GM21825 (cell line): ENCODE measurements around the gene SMIM36.
"Not testable (repeated sequence)": the region's sequence is repeated elsewhere in the genome, so short reads cannot be mapped to it uniquely, and the experiment has no call there.

Source experiments
- ATAC-seq: cut with Tn5 transposase; IDR thresholded peaks from one replicate; pipeline ENCODE4 v1.9.1; 2021; ENCODE audit warnings: mild to moderate bottlenecking, moderate library complexity; ENCODE audit not compliant: unreplicated experiment

SMIM36 gene

DNA sequence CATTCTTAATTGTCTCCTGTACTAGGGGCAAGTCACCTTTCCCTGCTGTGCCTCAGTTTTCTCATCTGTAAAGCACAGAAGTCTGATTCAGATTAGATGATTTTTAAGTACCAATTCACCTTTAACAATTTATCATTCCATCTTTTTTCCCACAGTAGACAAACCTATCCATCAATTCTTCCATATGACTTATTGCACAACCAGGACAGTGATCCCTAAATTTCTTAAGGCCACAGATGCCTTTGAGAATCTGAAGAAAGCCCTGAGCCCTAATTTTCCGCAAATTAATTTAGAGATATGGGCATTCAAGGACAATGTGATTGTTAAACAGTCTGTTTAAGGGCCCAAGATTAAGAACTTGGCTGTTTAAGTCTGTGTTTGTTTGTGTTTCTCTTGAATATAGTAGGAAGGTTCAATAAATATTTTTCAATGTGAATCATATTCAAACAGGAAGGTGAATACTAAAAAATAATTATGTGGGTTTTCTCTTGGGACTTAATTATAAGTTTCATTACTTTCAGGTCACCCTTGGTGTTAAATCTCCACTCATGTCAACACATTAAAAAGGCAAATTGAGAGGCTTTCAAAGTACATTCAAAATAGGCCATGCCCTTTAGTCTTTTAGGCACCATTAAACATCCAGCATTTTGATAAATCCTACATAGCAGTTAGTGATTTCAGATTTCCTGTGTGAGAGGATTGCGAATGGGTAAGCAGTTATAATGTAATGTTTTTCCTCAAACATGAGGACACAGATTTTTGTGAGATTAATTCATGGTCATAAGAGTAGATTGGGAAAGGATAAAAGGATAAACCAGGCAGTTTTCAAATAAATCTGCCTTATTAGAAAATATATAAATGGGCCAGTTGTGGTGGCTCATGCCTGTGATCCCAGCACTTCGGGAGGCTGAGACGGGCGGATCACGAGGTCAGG lies 54.7 kb downstream of the SMIM36 start:
- ATAC-seq = no peak

DNA sequence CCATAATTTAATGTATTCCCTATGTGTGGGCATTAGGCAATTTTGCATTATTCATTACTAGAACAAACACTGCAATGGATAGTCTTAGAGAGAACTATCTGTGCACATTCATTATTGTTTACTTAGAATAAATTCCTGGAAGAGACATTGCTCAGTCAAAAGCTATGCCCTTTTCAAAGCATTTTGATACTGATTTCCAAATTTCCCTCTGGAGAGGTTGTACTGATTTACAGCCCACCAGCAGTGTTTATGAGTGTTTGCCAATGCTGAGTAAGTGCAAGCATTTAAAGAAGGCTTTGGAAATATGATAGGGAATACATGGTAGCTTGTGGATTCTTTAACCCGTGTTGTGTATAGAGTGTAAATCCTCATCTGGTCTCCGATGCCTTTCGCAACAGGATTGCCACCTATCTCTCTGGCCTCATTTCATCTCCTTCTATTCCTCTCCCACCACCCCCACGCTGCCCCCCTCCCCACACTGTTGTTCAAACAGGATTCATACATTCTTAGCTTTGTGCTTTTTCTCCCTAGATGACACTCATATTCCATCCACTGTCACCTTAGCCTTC lies 56.3 kb downstream of the SMIM36 start:
- ATAC-seq = no peak

DNA sequence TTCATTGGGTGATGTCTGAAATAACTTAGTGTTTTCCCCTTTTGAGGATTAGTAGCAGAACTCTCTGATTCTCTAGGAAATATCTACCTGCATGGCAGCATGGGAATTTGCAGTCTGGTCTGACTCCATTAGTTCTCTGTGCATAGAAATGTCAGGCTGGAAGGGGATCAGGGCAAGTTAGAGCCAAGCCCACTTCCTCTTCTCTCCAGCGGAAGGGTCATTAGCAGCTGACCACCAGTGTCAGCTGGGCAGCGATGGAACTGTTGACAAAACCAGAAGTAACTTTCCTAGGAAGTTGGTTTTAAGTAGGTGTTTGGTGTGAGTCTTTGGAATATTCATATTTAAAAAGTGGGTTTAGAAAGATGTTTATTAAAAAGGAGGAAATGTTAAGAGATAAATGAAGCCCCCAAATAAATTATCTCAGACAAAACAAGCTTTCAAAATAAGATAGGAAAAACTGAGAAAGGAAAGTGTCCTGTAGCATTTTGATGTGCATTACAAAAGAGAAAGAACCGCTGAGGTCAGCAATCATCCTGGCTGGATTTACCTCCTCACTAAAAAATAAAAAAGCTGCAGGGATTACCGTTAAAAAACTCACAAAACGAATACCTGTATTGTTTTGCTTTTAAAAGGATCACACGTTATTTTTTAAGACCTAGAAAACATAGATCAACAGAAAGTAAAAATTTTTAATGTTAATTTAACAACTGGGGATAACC lies 57.3 kb downstream of the SMIM36 start:
- ATAC-seq = no peak

DNA sequence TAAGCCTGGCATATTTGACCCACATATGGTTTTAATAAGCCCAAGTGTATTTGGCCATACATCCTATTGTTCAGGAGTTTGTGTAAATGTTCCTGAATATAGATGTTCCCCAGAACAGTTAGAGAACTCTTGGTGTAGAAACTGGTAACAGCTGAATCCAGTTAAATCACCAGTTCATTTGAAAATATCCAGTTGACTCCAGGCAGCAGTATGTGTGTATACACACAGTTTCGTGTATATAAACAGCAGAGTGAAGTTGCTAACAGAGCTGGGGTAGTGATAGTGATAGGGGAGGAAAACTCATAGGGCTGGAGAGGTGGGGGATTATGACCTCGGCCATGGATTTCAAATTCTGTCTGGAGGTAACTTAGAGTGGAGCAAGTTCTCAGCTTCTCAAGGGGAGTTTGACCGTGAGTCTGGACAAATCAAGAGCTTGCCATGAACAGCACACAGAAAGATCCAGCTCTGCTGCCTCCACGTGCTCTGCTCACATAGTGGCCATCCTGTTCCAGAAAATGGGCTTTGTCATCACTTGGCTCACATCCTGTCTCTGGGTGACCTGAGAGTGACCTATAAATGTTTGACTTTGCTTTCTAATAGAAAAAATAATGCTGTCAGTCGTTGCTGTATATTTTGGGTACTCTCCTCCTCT lies 59.0 kb downstream of the SMIM36 start:
- no peak for ATAC-seq

DNA sequence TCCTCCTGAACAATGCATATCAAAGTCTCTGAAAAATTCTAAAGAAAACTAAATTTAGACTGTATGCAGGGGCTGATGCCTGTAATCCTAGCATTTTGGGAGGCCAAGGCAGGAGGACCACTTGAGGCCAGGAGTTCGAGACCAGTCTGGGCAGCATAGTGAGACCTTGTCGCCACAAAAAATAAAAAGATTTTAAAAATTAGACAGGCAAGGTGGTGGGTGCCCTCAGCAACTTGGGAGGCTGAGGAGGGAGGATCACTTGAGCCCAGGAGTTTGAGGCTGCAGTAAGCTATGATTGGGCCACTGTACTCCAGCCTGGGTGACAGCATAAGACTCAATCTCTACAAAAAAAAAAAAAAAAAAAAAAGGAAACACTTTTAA lies 59.5 kb downstream of the SMIM36 start:
- no peak for ATAC-seq

DNA sequence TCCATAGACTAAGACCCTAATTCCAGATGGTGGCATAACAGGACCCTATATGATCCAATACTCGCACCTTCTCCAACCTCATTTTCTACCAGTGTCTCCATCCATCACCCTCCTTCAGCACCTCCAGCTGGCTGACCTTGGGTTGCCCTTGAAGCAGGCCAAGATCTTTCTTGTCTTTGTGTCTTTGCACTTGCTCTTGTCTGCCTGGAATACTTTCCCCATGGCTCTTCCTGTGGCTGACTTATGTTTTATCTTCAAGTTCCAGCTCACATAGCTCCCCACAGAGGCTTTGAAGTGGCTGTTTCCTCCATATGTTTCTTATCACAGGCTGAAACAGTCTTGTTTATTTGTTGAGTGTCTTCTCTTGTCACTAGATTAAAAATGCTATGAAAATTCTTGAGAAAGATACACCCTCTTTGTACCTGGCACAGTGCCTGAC lies 60.0 kb downstream of the SMIM36 start:
- no peak for ATAC-seq

DNA sequence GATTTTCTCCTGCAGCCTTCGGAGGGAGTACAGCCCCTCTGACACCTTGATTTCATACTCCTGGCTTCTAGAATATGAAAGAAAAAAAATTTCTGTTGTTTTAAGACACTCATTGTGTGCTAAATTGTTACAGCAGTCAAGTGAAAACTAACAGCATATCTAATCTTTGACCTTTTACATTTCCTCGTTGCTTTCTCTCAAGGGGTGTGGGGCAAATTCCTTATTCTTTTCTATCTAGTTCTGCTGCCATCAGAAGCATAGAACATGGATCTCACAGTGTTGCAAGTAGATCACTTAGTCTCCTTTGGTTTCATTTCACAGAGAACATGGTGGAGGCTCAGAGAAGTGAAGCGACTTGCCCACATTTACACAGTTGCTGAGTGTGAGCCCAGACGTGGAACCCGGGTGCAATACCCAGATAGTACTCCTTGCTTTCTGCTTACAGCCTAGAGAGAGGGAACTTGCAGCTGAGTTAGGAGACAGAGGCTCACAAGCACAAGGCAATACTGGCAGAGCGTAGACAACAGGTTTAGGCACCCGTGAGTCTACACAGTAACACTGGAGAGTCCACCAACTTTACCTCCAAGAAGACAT lies 60.9 kb downstream of the SMIM36 start:
- no peak for ATAC-seq

DNA sequence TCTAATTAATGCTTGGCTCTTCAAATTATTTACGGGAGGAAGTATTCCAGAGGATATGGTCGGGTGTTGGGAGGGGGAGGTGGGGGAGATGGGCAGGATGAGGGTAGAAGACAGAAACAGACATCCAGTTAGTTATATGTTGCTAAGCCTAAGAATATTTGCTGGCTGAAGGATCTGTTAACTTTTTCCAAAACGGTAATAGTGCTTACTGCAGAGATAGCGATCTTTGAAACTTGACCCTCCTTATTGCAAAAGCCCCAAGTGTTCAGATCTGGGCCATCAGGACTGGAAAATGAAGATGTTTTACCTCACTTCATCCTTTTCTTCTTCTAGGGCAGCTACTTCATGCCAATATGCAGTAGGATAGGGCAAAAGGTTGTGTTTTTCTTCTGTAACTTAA lies 62.6 kb downstream of the SMIM36 start:
- ATAC-seq = no peak

DNA sequence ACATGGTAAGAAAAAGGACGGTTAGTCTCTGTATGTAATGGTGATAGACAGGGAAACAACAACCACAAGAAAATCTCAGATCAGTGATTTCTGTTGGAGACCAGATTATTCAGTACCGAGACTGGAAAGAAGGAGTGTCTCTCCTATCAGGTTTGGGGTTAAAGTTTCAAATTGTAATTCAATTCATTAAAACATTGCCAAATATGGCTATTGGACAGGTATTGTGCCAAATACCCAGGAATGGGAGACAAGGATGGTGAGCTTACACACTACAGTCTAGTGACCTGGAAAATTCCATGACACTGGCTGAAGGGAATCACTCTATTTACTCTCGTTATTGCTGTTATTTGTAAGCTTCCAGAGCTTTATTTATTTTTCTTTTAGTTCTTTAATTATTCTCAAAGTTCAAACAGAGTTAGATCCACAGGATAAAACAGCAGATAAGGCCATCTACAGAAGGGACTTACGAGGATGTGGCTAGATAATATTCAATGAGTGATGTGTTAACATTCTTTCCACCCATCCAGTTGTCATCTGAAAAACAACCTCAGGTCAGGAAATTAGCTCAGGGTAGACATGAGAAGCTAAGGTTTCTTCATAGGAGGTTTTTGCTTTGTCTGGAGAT lies 64.6 kb downstream of the SMIM36 start:
- no peak for ATAC-seq

DNA sequence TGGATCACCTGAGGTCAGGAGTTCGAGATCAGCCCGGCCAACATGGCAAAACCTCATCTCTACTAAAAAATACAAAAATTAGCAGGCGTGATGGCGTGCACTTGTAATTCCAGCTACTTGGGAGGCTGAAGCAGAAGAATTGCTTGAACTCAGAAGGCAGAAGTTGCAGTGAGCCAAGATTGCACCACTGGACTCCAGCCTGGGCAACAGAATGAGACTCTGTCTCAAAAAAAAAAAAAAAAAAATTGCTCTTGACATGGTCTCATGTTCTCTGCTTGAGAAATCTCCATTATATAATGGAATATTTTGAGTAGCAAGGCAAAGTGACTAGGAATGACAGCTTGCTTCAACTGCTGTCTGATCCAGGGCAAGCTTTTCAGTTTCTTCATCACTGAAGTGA lies 65.2 kb downstream of the SMIM36 start:
- ATAC-seq = not testable (repeated sequence)

DNA sequence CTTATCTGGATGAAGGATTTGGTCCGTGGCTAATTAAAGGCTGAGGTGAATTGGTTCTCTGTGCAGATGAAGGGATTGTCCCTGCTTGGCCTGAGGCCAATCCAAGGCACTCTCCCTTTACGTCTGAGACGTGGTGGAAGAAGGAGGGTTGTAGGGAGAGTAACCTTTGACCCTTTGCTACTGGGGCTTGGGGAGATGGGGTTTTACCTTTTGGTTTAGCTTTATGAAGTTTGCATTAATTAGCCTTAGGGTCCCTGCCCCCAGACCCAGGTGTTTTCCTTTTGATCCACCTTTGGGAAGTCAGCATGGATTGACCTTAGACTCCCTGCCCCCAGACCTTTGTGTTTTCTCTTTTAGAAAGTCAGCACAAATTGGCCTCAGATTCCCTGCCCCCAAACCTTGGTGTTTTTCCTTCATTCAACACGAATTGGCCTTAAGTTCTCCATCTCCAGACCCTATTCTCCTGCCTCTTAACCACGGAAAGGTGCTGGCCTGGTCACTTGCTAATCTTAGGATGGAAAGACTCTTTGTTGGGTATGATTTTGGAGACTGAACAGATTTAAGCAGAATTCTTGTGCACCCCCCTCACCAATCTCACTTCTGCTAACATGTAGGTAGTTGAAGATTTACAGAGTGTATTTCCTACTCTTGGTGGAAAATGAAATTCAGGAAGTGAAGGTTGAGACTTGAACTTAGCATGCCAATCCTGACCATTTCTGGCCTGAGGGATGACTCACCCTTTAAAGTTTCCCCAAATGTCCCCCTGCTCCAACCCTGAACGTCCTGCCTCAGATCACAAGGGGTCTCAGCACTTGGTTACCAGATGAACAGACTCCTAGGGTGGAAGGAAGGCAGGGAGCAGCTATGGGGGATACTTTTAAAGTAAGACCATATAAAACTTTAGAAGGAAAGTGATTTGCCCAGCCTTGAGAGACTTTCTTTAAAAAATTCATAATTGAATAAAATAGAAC lies 66.5 kb downstream of the SMIM36 start:
- ATAC-seq = peak; percentile 76

DNA sequence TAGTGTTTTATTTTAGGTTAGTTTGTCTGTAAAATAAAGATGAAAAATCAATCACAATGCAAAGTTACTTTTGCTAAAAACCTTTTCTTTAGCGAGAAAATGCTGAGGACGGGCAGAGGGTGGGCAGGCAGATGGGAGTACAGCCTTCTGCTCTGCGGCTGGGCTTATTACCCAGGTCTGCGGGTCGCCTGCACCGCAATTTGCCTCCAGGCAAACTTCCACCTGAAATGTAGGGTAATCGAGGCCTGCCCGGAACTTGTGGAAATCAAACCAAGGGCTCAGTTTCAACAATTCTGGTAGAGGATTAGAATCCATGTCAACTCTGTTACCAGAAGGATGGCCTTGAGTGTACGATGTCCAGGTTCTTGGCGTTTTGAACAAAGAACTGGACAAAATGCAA lies 67.3 kb downstream of the SMIM36 start:
- ATAC-seq = no peak

DNA sequence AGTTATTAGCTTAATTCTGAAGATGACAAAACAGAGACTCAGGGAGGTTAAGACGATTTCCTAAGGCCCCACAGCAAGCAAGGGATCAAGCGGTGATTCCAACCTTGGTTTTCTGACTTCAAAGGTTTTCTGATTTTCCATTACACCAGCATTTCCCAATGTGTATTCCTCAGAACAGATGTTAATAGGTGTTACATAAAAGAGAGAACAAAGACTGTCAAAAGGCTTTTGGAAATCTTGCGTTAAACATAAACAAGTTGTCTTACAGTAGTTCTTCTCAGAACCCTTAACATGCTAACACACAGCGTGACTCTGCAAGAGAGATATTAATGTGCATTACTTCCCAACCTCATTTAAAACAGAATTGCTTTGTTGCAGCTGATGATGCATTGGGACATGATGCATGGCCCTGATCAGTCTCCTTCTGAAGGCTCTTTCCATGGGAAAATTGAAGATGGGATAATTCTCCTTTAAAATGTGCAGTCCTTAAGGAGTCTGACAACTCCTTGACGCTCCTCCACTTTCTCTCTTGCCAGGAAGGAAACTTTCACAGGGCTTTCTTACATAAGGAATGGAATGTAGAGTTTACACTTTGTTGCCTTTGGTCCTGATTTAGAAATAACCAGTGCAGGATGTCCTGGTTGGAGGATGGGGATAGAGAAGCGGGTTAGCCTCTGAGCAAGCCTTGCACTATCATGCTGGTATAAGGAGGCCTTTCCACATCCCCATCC lies 68.1 kb downstream of the SMIM36 start:
- ATAC-seq = no peak

DNA sequence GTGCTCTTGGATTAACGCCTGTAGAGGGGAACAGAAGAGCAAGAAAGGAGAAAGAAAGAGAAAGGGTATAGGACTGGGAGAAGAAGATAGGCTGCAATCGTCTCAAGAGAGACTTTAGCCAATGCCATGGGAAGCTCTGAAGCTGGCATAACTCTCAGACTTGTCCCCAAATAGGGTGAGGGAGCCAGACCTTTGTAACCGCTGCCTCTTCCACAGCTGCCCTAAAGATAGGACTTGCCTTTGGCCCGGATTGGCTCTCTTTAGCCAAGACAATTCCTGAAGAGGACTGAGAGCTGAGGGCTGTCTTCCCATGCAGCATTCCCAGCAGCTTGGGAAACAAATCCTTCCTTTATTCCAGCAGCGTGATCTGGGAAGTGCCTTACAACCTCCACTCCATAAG lies 68.8 kb downstream of the SMIM36 start:
- no peak for ATAC-seq

DNA sequence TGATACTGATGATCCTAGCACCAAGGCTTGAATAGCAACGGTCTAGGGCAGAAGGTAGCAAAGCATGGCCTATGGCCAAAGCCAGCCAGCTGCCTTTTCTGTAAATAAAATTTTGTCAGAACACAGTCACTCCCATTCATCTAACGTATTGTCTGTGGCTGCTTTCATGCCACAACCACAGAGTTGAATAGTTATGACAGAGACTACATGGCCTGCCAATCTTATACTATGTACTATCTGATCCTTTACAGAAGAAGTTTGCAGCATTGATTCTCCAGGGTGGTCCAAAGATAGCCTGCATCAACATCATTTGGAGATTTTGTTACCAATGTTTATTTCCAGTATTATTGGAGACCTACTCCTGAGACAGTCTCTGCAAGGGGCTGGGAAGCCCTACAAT lies 69.7 kb downstream of the SMIM36 start:
- ATAC-seq = no peak

DNA sequence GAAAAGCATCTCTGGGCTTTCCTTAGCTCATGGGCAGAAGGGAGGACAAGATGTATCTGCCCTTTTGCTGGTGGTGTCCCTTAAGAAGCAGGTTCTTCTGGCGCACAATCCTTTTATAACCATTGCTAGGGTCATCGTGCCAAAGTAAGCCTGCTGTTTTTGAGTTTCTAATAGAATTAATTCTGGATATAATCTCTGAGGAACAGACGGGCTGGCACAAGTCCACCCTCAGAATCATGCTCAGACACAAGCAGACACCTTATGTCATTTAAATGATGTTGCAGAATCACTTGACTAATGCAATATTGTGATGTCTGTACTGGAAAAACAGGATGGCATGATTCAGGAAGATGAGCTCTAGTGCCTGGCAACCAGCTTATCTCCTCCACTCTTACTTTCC lies 70.9 kb downstream of the SMIM36 start:
- no peak for ATAC-seq

DNA sequence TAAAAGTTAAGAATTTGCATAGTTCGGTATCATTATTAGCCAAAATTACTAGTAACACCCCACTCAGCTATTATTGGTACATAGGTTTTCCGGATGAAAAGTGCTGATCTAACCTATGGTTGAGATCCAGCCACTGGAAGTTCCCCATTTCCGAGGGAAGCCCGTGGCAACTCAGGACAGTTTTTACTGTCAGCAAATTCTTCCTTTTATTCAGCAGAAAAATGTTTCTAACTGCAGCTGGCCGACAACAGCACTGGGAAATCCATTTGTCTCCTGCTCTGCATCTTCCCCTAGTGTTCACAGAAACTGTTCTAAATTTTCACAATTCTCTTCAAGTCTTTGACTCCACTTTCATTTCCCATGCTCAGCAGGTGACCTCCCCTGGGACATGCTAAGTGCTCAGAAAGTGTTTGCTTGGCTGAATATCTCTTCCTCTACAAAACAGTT lies 74.1 kb downstream of the SMIM36 start:
- peak; percentile 71 for ATAC-seq
